Left cardiac atrium (tissue), 4 donors: ENCODE measurements around the gene FHOD3. TPM values are rescaled to one million over a fixed set of nuclear protein-coding genes. Genes with fewer than 3 reads are reported as not detected.
"Not testable (repeated sequence)": the region's sequence is repeated elsewhere in the genome, so short reads cannot be mapped to it uniquely, and the experiment has no call there.

Source experiments
- ATAC-seq, 2 donors: fragments of 200-7000 bp; cut with Tn5 transposase; one replicate each; pipeline ENCODE4 v1.9.1; 2020; ENCODE audit warnings: mild to moderate bottlenecking in 2 of 2, moderate library complexity in 2 of 2
- DNase-seq: peaks from one replicate; pipeline ENCODE4 v3.0.0-alpha.2; 2020
- intact Hi-C, 2 donors: fragments of 100-400 bp; cut with DNase I; formaldehyde crosslinking; loops; one replicate each; pipeline versions ENCODE4 v1.14.1 to v1.15.1; 2022 to 2023
- total RNA-seq, 2 donors: library from RNA; stranded (reverse); fragmentation: NEBNext Ultra II Directional; extraction: Animal tissue kit (Norgen Biotek cat#: 25700); gene quantifications; one replicate each; pipeline ENCODE4 v1.2.1, GENCODE V29; 2021
- donor health status: DM: no; HTN: yes; CAD: no.
- donor health status: DM: no; HTN: yes; CAD: no; lungs with severe emphysema.
- donor health status: DM: yes; HTN: yes; CAD: no.
- donor health status: Dilated cardiomyopathy.

FHOD3 gene
- total RNA-seq, 2 donors from 2014 or later: 117 to 119 TPM

- no peak for ATAC-seq
- DNase-seq: no peak
- intact Hi-C loops: no loop called here
Measured at GRCh38 chr18:36534154-36534688, 236.7 kb downstream of the FHOD3 start.

GRCh38 chr18:36535202-36535935 lies 237.9 kb downstream of the FHOD3 start:
- no peak for ATAC-seq
- no peak for DNase-seq
- intact Hi-C loops: no loop called here

GRCh38 chr18:36536426-36536825 lies 238.9 kb downstream of the FHOD3 start:
- intact Hi-C loops: no loop called here
- ATAC-seq (no peak), DNase-seq (no peak)

DNA sequence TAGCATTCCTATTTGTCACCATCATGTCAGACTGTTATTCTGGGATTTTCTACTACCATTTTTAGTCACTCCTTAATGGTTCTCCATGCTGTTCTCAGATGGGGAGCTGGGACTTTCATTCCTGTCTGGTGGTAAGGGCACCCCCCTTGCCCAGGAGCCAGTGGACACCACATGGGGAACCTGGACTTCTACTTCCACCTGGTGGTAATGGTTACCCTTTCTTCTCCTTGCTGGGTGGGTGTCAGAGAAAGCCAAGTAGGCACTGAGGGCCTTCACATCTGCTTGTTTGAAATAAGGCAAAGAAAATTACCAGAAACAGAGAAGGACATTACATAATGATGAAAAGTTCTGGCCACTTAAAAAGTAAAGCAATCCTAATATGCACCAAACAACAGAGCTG lies 239.8 kb downstream of the FHOD3 start:
- intact Hi-C loops: no loop called here
- DNase-seq (no peak), ATAC-seq (no peak)

GRCh38 chr18:36539674-36540231 lies 242.2 kb downstream of the FHOD3 start:
- DNase-seq (no peak), ATAC-seq (no peak)
- intact Hi-C loops: no loop called here

DNA sequence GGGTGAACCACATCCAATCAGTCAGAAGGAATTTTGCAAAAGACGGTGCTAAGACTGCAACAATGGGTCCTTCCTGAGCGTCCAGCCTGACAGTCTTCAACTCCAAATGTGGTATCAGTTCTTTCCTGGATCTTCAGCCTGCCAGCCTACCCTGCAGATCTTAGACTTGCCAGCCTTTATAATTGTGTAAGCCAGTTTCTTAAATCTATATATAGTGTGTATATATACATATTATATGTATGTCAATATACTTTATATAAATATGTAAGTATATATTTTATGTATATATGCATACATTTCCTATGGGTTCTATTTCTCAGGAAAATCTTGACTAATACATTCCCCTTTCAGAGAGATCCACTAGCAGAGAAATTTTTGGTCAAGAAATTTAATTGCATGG lies 245.5 kb downstream of the FHOD3 start:
- intact Hi-C loops: no loop called here
- no peak for ATAC-seq
- DNase-seq: no peak

DNA sequence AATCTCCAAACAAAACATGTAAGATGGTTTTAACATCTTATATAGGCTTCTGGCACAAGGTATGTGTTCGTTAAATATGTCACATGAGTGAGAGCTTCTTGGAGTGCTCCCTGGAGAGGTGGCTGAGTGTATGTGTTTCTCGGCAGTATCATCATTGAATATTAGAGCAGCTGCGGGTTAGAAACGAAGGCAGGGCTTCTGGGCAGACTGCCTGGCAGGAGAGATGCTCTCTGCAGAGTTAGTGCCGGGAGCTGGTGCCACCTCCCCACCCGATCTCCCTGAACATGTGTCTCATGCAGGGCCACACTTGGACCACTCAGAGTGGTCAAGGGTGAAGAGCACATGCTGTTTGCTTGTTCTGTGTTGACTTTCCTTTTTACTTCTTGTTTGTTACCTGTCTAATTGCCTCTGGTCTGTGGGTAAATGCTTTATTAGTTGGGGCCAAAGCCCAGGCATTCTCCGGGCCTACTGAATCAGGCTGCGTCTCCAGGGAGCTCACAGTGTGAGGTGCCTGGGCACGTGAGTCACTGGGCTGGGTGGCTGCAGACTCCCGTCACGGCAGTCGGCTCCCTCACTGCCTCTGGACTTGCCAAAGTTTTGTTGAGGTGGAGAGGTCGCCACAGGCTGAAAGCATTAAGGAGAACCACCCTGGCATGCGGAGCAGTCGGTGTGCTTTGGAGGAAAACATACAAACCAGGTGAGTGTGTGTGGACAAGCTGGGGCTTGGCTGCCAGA lies 246.6 kb downstream of the FHOD3 start:
- intact Hi-C loops: no loop called here
- no peak for DNase-seq
- ATAC-seq: peak in 1 of 2 donors; percentile 84

- DNase-seq (no peak), ATAC-seq (peak; percentile 51 to 59)
- intact Hi-C loops: no loop called here
Measured at GRCh38 chr18:36545821-36546427, 248.4 kb downstream of the FHOD3 start.

DNA sequence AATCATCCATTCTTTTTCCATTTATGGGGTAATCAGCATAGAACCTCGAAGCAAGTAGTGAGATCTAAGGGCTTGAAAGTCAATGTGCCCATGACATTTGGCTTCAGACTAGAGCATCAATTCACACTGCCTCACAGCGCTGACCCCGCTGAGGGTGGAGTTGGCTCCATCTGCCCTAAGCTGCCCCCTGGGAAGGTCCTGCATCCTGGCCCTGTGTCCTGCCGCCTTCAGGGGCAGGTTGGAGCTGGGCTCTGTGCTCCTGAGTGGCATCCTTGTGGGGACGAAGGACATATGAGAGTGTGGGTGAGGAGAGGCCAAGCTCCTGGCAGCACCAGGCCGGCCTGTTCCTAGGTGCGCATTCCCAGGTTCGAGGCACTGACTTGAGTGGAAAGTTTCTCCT lies 249.4 kb downstream of the FHOD3 start:
- DNase-seq (no peak), ATAC-seq (no peak)
- intact Hi-C loops: no loop called here

- DNase-seq (no peak), ATAC-seq (no peak)
- intact Hi-C loops: no loop called here
Measured at GRCh38 chr18:36547544-36547943, 250.0 kb downstream of the FHOD3 start.

DNA sequence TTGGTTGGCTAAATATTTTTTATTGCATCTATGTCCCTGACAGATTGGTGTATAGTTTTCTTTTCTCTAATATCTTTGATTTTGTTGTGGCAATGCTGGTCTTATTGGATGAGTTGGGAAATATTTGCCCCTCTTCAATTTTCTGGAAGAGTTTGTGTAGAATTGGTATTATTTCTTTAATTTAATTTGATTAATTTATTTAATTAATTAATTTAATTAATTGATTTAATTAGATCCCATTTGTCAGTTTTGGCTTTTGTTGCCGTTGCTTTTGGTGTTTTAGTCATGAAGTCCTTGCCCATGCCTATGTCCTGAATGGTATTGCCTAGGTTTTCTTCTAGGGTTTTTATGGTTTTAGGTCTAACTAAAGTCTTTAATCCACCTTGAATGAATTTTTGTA lies 253.8 kb downstream of the FHOD3 start:
- intact Hi-C loops, ATAC-seq, DNase-seq: not testable (repeated sequence)

- DNase-seq (no peak), ATAC-seq (no peak)
Measured at GRCh38 chr18:36558234-36558633, 260.7 kb downstream of the FHOD3 start.

DNA sequence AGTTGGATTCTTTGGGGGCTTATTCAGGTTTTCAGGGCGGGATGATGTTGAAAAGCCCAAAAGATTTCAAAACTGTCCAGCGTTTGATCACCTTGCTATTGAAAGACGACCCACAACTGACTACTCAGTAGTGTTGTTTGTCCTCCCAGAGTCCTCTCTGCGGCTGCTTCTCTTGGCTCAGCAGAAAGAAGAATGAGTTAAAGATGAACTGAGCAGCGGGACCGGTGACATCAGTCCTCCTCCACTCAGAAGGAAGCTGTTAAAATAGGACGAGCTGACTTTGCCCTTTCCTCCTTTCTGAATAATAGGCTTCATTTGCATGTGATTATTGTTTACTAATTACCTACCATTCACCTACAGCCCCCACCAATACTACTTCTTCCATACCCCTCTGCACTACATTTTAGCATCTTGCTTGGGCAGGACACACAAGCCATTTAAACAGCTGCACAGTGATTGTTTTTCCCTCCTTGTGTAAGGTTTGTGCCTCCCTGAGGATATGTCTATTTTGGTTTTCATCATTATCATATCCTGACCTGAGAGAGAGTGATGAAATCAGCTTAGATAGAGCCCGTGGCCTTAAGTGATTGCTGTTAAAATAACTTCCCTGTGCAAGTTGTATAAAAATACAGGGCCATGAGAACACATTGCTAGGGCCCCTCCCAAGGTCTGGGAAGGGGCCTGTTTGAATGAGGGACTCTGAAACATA lies 261.8 kb downstream of the FHOD3 start:
- intact Hi-C loops: no loop called here
- DNase-seq (no peak), ATAC-seq (no peak)

More at GRCh38 chr18:36558234-36558633, 260.7 kb downstream of the FHOD3 start:
- intact Hi-C loops: no loop called here

DNA sequence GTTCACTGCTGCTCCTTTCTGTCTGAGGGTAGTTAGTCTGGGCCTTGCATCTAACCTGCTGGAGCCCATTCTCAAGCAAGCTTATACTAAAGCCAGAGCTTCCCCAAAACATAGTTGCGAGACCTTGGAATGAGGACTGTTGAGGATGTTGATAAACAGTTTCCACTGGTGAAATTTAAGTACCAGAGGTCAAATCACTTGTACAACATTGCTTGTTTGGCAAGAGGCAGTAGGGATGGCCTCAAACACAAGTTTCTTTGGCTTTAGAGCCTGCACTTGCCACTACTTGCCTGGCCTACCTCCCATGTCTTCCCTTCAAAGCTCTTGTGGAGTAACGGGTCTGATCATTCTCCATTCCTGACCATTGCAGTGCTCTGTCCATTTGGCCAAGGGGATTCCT lies 262.7 kb downstream of the FHOD3 start:
- DNase-seq (no peak), ATAC-seq (peak in 1 of 2 donors; percentile 27)
- intact Hi-C loops: no loop called here

DNA sequence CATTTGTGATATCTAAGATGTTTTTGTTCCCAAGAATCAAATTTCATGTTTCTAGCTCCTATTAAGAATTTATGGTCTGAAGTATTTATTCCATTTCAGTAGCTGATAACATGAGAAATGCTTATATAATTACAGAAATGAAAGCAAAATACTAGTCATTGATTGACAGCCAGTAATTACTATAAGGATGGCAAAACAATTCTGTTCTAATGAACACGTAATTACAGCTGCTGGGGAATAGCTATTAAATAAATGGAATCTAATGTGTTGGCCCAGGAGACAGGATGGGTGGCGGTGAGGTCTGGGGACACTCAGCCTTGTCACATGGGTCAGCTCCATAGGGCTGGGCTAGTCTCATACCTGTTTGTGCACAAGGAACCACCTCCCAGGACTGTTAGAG lies 263.5 kb downstream of the FHOD3 start:
- DNase-seq: no peak
- no peak for ATAC-seq
- intact Hi-C loops: no loop called here

DNA sequence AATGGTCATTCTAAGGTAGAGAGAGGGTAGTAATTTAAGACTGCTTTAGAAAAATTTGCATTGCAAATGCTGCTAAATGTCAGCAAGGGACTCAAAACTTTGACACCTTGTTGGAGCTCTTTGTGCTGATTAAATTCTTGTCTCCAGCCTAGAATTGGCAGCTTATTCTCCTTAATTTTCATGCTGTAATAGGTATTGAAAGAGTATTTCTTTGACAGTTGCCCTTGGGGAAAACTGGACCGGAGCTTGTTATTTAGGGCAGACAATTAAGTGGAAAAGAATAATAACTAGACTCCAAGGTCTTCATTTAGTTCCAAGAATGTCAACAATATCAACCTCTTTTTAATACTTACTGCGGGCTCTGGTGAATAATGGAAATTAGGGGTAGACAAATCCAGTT lies 267.3 kb downstream of the FHOD3 start:
- DNase-seq (no peak), ATAC-seq (no peak)
- intact Hi-C loops: no loop called here

DNA sequence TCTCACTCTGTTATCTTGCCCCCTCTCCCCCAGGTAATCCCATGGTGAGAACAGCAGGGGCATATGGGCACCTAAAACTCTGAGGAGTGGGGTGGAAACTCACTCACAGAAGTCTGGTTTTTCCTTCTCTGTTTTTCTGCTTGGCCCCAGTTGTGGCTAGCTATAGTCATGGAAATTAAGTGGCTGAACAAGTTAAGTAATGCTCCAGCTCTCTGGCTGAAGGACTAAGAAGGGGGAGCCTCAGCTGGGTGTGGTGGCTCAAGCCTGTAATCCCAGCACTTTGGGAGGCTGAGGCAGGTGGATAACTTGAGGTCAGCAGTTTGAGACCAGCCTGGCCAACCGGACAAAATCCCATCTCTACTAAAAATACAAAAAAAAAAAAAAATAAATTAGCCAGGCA lies 270.3 kb downstream of the FHOD3 start:
- DNase-seq (no peak), ATAC-seq (no peak)
- intact Hi-C loops: no loop called here

DNA sequence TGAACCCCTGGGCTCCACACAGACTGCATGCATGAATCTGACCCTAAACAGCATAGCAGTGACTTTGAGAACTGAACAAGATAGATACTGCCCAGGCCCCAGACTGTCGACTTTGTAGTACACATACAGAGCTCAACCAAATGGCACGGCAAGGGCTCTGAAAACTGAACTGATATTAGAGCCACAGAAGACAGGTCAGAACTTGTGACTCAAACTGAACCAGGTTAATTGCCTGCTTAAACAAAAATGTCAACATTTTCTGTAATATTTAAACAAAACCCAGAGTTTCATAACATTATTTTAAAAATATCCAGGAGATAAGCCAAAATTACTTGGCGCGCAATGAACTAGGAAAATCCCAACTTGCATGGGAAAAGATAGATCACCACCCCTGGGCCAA lies 271.0 kb downstream of the FHOD3 start:
- ATAC-seq (peak in 1 of 2 donors; percentile 35), DNase-seq (no peak)
- intact Hi-C loops: no loop called here
